ENCODE measurements around the gene FASN.

The FASN gene

DNA sequence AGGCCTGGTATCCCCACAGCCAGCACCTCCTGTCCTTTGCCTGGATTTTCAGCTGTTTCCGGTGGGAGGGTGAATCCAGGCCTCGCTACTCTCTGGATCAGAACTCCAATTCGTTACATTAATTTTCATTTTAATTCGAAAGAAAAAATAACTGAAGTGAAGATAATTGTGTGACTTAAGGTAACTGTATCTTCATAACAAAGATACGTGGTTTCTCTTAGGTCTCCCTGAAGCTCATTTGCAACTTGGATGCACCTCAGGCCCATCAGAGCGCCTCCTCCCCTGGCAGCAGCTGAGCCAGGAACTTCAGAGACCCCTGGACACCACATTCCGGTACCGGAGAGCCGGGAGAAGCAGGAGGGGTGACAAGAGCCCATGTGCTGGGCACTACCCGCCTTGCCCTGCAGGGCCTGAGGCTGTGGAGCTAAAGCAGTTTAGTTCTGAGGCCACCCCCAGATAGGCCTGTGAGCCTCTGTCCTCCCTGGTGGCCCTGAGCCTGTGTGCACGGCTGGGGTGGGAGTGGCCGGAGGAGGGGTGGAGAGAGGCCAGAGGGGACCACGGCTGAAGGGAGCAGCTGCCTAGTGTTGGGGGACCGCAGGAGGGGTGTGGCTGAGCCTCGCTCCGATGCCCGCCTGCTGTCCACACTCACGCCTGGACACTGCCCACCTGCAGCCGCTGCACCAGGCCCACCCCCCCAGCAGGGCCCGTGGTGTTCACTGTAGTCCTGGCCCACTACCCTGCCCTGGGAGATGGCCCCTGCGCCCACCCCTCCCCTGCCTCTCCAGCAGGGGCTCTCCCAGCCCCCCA, 21.0 kb downstream of the FASN start:
- DNase-seq (ENCODE audit: low read depth, low spot score): no peak

DNA sequence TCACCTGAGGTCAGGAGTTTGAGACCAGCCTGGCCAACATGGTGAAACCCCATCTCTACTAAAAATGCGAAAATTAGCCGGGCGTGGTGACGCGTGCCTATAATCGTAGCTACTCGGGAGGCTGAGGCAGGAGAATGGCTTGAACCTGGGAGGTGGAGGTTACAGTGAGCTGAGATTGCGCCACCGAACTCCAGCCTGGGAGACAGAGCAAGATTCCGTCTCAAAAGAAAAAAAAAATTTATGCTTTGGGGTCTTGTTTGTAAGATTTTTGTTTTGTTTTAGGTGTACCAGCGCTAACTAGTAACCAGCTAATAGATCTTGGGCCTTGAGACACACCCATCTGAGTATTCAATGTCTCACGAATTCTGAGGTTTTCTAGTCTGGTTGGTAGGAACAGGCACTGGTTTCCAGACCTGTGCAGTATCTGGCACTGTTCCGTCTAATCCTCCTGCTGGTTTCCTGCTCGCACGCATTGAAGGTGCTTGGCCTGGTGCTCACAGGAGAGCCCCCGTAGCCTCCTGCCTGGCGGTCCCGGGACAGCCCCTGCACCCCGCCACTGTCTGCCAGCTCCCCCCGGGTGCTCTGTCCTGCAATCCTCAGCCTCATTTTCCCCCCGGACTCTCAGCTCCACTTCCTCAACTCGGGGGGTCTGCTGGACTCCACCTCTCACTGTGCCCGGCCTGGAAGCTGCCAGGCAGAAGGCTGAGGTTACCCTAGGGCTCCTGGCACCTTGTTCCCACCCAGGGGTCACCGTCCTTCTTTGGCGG, 21.8 kb downstream of the FASN start:
- no peak for DNase-seq (ENCODE audit: low read depth, low spot score)

DNA sequence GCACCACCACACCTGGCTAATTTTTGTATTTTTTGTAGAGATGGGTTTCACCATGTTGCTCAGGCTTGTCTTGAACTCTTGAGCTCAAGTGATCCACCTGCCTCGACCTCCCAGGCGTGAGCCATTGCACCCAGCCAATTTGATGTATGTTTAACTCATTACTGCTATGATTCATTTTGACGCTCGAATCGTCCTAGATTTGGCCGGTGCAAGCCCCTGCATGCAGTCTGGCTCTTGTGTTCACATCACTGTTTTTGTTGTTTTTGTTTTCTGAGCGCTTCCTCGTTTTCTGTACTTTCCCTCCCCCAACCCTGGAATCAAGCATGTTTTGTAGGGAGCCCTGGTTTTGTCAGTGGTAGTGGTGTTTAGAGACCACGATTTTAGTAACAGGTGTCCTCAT, 24.6 kb downstream of the FASN start:
- DNase-seq (ENCODE audit: low read depth, low spot score): no peak

DNA sequence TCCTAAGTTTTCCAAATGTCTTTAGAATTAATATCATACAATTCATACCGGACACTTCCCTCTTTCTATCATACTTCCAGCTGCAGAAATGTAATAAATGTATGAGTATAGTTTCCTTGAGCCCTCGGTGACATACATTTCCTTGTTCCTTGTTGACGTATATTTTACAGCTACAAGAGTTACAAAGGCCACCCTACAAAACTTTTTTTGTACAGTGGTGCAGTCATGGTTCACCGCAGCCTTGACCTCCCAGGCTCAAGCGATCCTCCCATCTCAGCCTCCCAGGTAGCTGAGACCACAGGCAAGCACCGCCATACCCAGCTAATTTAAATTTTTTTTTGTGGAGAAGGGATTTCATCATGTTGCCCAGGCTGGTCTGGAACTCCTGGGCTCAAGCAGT, 25.2 kb downstream of the FASN start:
- DNase-seq (ENCODE audit: low read depth, low spot score): no peak

DNA sequence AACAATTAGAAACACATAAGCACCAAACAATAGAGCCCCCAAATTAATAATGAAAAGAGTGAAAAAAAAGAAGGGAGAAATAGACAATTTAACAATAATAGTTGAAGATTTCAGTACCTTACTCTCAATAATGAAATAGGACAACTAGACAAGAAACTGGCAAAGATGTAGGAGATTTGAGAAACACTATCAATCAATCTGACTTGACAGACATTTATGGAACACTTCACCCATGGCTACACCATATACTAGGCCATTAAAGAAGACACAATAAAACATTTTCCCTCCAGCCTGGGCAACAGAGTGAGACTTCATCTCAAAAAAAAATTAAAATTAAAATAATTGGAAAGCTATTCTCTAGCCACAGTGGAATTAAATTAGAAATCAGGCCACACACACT, 27.4 kb downstream of the FASN start:
- DNase-seq (ENCODE audit: low read depth, low spot score): no peak

DNA sequence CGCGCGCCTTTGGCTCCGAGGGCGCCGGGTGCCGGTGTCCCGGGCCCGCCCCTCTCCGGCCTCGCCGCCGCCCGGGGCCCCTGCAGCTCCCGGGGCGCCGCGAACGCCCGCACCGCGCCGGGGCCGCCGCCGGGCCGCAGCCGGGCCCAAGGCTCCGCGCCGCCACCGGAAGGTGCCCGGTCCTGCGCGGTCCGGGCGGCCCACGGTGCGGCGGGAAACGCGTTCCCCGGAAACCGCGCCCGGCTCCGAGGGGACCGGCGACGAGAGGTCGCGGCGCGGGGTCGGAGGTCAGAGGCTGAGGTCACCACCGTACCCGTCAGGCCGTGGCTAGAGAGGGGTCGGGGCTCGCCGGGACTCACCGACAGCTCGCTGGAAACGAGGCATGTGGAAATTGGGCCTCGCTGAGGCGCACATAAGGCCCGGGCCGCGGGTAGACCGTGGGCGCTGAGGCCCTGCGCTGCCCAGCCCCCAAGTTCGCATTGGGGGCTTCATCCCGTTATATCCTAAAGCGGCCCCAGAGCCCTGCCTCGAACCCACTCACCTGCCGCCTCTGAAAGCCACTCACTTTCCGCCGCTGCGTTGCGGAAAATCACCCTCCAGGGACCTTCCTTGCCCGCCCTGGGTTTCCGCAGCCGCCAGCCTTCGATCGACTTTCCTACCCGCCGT, 32.3 kb downstream of the FASN start, which contains the start of gene DUS1L:
Gene DUS1L, minus strand, starts transcription at position 167 of the 666 bp plus-strand sequence. CDS start 745 bp downstream, outside the sequence.
- peak; percentile 42 for DNase-seq (ENCODE audit: low read depth, low spot score)

DNA sequence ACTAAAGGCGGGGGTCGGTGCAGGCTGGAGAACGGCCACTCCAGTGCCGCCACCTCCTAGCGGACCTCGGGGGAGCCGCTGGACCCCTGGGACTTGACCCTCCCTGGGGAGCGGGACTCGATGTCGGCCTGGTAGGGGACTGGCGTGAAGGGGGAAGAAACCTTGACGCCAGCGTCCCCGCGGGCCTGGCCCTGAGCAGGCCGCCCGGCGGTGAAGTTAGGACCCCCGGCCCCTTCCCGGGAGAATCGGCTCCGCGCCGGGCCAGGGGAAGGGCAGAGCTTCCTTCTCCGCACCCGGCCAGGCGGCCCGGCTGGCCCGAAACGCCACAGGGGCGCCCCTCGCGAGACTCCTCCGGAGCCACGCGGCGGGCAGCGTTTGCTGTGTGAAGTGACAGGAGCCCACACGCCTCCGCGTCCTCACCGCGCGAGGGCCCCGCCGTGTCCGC, 32.8 kb downstream of the FASN start:
- no peak for DNase-seq (ENCODE audit: low read depth, low spot score)

DNA sequence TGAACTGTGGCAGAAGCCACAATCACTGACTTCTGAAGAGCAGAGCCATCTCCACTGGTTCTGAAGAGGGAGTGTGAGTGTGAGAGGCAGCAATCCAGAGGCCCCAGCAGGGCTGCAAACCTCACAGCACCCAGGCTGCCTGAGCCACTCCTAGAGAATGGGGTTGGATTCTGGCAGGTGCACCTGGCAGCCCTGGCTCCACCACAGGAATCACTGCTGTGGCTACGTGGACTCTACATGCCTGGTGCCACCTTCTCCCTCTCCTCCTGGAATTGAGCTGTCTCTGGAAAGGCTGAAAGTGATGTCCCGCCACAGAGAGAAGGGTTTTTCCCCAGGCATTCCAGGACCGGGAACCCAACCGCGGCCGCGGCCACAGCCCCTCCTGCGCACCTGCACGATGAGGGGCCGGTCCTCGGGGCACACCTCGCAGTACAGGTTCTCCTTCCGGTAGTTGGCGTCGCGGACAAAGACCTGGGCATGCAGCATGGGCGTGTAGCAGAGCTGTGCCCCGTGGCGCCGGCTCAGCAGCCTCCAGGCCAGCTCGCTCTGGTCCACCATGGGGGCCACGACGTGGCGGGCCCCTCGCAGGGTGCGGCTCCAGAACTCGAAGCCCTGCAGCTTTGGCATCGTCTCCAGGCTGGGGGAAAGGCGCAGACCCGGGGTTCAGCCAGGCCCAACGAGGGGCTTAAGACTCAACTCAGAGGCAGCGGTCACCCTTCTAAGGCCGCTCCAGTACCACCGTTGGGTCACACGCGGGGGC, 33.4 kb downstream of the FASN start:
- DNase-seq (ENCODE audit: low read depth, low spot score): no peak

DNA sequence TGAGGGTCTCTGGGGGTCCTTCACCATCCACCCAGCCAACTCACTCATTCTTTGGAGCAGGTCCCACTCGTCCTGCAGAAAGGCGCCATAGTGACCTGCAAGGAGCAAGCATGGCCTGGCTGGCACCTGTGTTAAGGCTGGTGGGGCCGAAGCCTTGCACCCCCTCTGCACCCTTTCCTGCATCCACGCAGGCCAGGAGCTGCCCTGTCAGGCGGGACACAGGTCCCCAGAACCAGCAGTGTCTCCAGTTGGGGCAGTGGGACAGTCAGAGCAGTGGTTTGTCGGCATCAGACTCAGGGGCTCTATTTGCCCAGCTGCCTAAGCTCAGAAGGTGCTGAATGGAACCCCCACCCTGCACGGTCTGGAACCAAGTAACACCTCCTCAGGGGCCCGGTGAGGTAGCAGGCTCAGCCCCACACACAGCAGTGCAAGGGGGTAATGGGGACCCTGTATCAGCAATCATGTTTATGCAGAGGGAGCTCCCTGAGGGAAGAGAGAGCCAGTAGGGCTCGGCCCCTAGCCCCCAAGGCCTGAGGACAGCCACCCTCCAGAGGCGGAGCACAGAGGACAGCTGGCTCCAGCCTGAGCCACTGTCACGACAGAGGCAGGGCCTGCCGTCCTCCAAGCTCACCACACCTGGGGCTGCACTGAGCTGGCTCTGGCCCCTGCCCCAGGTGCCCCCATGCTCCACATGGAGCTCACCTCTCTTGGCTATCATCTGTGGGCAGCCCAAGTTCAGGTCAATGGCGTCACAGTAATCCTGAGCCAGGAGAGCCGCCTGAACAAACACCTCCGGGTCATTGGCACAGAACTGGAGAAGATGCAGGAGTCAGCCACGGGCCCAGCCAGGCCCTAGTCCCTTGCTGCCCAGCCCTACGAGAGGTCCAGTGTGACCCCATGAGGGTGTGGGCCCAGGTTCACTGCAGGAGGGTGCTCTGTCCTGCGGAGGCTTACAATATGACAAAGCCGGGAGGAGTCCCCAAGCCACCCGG, 34.3 kb downstream of the FASN start:
- no peak for DNase-seq (ENCODE audit: low read depth, low spot score)

DNA sequence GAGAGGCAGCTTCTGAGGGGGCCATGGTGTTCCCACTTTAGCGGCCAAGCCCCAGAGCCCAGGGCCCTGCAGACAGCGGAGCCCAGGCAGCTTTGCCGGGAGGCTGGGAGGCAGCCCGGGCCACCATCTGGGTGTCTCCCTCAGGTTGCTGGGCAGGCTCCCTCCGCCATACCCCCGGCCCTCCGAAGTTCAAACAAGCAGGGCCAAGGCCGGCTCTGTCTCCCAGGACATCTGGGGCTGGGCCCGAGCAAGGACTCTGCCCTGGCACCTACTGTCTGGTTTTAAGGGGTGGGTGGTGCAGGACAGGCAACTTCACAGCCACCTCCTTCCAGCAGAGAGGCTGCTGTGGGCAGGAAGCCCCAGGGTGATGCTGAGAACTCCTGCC, 35.1 kb downstream of the FASN start:
- DNase-seq (ENCODE audit: low read depth, low spot score): no peak

DNA sequence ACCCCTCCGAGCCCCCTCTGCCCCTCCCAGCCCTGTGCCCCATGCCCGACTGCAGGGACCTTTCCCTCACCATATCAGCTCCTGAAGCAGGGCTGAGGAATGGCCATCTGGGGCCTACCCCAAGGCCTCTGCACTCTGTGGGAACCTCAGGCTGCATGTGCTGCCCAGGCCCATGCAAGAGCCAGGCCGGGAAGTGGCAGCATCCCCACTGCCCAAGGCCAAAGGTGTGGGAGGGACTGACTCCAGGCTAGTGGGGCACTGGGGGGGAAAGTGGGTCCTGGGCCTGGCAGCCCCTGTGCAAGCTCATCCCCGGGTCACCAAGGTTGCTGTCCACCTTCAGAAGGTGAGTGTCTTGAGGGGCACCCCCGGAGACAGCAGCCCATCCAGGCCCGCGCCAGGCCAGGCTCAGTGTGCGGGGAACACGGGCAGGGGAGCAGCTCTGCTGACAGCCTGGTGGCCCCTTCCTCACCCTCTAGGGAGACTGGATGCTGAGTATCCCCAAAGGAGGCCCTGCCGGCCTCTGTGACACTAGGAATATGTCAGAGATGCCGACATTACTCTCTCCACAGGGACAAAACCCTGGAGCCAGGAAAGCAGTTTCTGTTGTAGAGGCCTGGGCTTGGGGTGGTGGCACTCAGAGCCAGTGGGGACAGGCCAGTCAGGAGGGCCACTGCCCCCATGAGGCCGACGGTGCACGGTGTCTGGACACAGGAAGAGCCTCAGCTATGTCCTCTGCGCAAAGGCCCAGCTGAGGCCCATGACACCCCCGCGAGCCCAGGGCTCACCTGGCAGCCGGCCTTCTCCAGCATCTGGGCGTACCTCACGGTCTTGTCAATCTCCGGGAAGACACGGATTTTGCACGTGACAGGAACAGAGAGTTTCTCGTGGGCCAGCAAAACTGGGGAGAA, 35.7 kb downstream of the FASN start:
- DNase-seq (ENCODE audit: low read depth, low spot score): no peak

DNA sequence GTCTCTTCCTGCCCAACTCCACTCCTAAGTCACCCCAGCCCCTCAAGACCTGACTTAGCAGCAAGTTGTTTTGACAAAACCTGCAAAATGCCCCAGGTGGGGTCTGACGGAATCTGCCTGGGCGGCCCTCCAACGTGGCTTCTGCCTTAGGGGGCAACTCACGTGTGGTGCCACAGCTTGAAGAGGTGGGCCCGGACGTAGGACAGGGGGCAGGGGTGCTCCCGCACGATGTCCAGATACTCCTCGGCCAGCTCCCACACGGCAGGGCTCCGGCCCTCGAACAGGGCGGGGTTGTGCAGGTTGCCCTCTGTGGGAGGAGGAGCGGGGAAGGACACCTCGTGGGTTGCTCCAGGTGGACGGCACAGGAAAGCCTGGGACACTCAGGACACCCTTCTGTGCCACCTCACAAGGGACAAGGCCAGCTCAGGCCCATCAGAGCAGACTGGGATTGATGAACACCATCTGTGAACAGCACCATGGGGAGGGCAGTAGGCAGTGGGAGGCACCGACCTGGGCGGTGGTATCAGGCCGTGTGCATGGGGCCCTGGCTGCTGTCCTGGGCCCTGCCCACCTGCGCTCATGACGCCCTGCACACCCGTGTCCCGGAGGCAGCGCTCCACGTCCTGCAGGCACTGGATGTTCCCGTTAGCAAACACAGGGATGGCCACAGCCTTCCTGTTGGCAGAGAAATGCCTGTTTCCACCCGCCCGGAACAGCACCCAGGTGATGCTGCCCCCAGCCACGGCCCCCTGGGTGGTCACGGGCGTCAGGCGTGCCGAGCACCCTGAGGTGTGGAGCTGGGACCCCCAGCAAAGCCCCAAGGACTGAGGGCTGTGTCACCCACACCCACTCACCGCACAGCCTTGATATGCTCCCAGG, 36.8 kb downstream of the FASN start:
- no peak for DNase-seq (ENCODE audit: low read depth, low spot score)

DNA sequence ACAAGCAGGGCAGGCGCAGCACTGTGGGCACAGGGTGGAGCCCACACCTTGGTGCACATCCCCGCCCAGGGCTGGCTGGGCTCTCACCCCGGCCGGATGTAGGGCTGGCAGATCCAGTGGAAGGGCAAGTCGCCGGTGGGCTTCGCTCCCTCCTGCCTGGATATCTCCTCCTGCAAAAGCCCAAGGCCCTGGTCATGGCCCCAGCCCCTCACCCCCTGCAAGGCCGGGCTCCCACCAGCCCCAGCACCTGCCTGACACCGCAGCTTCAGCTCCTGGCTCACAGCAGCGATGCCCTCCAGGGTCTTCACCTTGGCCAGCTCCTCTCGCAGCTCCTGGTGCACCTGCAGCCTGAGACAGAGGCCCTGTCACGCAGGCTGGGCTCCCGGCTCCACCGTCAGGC, 37.4 kb downstream of the FASN start:
- no peak for DNase-seq (ENCODE audit: low read depth, low spot score)

DNA sequence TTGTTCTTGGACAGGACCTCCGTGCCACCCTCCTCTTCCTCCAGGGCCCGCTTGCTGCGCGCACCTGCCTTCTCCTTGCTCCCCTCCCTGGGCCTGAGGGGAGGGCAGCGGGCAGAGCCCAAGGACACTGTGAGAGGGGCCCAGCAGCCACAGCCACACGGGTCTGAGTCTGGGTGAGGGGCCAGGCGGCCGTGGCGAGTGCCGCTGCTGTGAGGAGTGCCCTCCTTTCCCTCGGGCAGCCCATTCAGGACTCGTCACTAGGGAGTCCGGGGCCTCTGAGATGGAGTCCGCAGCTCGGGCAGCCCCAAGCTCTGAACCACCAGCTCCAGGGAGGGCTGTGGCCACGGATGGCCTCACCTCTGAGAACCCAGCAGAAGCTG, 38.0 kb downstream of the FASN start:
- no peak for DNase-seq (ENCODE audit: low read depth, low spot score)

DNA sequence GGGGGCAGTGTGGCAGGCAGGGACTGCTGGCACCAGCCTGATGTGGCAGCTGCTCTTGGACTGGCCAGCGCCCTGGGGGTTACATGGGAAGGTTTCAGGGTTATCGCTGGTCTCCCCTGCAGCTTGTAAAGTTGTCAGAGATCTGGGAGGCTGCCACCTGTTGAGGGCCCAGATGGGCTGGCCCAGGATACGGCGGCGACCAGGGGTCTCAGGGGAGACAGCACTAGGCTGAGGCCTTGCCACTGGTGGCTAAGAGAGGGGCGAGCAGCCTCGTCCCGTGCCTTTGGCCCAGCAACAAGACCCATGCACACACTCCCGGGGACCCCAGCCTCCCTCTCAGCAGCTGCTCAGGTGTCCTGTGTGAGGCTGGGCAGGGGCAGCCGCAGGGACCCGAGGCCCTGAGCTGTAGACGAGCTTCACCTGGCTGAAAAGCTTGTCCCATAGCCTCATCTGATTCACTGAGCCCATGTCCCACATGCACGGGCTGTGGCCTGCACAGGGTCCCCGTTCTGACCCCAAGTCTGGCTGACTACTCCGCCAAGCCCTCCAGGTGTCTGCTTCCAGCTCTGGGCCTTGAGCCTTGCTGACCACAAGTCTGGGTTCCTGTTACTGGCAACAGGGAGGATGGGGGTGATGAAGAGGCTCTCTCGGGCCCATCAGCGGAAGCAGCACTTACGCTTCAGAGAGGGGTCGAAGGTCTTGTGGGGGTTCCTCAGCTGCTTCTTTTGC, 38.6 kb downstream of the FASN start:
- DNase-seq (ENCODE audit: low read depth, low spot score): no peak

DNA sequence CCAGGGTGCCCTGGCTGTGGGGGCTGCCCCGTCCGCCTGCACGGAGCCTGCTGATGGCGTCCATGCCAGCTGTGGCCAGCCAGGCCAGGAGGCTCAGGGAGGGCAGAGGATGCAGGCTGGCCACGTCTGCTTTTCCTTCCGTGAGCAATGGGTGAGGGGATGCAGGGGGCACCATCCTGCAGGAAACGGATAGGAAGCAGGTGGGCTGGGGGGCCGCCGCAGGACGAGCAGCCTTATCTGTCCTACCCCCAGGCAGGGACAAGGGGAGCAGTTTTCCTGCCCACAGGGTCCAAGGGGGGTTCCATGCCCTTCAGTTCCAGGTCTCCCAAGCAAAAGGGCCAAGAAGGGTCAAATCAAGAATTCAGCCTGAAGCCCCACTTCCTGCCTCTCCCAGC, 39.2 kb downstream of the FASN start:
- no peak for DNase-seq (ENCODE audit: low read depth, low spot score)

DNA sequence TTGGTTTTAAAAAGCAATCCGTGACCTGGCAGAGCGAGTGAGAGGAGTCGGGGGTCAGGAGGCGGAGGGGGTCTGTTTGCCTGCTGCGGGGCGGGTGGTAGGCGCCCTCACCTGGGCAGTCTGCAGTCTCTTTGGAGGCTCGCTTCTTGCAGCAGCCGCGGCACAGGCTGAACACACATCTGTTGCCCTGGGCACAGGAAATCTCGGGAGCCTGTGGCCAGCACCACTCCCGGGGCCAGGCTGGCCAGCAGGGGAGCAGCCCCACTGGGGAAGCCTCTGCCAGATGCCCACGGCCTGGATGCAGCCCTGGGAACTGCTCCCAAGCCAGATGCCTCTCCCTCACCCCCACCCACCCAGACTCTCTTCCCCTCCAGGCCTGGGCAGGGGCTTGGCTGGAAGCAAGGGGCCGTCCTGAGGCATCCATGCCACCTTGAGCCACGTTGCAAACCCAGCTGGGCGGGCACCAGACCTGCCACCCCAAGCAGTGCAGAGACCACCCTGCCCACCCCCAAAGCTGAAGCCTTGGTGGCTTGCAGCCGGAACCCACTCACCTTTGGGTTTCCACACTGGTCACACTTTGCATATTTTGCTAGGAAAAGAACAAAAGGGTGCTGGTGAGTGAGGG, 39.7 kb downstream of the FASN start:
- no peak for DNase-seq (ENCODE audit: low read depth, low spot score)
